Transverse colon (tissue), 4 donors: ENCODE data around the gene UNC80.

ENCODE experiments used
- CTCF ChIP-seq, 5 experiments: fragments of 200-600 bp in 3 of 5; fragments of 450-650 bp in 2 of 5; sonication (generic) in 3 of 5; IDR thresholded peaks; 1 replicate in 2 of 5; 2 replicates in 3 of 5; pipeline ENCODE4 v1.5.1; 2016 to 2017; ENCODE audit warnings: antibody characterized with exemption in 5 of 5, inconsistent platforms in 3 of 5, mild to moderate bottlenecking in 2 of 5, moderate library complexity in 1 of 5
- EP300 ChIP-seq: sonication (generic); formaldehyde crosslinking; IDR thresholded peaks from one replicate; pipeline ENCODE4 v1.6.1; 2017; ENCODE audit warnings: antibody characterized with exemption, low read depth
- POLR2A ChIP-seq: fragments of 450-650 bp; IDR thresholded peaks from one replicate; pipeline ENCODE4 v1.6.1; 2016; ENCODE audit warnings: antibody characterized with exemption, mild to moderate bottlenecking, moderate library complexity
- POLR2AphosphoS5 ChIP-seq, 3 donors: sonication (generic); formaldehyde crosslinking; IDR thresholded peaks; one replicate each; pipeline ENCODE4 v1.6.1; 2016; ENCODE audit warnings: antibody characterized with exemption in 3 of 3

- no peak for TF ChIP-seq CTCF (IDR thresholded peaks at IDR 0.05)
- TF ChIP-seq POLR2A, result no peak
- TF ChIP-seq EP300, result no peak
- no peak for TF ChIP-seq POLR2AphosphoS5 (IDR thresholded peaks at IDR 0.05)
Measured at GRCh38 chr2:209900638-209901037, 129.0 kb downstream of the UNC80 start.
